Measurements from ENCODE around the gene TSPAN1. TPM values are rescaled to one million over a fixed set of nuclear protein-coding genes. Genes with fewer than 3 reads are reported as not detected.
"Not testable (repeated sequence)": the region's sequence is repeated elsewhere in the genome, so short reads cannot be mapped to it uniquely, and the experiment has no call there.

The TSPAN1 gene
- total and polyA plus RNA-seq, 2 of the 13 experiments (the other 11 are each of a cell fraction or from before 2014, with no cell fraction given) = 1.7 to 2.9 TPM

DNA sequence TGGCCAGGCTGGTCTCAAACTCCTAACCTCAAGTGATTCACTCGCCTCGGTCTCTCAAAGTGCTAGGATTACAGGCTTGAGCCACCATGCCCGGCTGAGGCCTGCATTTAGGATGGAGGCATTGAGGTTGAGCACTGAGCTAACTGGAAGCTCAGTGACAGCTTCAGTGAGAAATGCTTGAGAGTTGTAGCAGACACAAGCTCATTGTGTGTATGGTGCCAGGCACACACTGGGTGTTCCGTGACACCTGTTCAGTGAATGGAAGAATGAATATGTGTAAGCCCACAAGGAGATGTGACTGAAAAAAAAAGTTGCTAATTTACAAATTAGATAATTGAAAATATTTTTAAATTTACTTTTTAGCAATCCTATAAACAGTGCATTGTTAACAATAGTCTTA is 50.1 kb downstream of the TSPAN1 start:
- H3K4me3 ChIP-seq (replicated peaks in 1 of 3; ENCODE audit: insufficient read depth in 1 of 3, low read depth in 2 of 3, low read length in 3 of 3) = no peak overlapping the region
- in situ Hi-C loops (cut with HindIII; ENCODE audit: extremely low pct_ligation_motif_present, low pct_unique_long_range_greater_than_20kb) (loop anchor here (5.0 kb wide), 2 partner anchors 43 to 188 kb away; no protein-coding TSS in a partner anchor), intact Hi-C loops (cut with micrococcal nuclease; ENCODE audit: unreplicated experiment) (no loop called here)
- no peak overlapping the region for H3K9ac ChIP-seq (ENCODE audit: insufficient read depth, low read depth, low read length)
- 84% methylated on average over 4 of the region's 4 CpGs for whole genome bisulfite sequencing (ENCODE audit: low lambda C conversion rate)
- H3K36me3 ChIP-seq (replicated peaks in 1 of 2; ENCODE audit: control insufficient read depth in 1 of 2, insufficient read depth in 2 of 2, low read length in 2 of 2) = no peaks in the 10 kb centered on the region
- ChIA-PET POLR2A (interaction anchor here (1.2 to 2.0 kb wide), 2 partner anchors 27 to 78 kb away, joined by 3 to 11 read pairs; partner anchors contain the start of genes LRRC41, POMGNT1 and UQCRH), CTCF (ENCODE audit: low intra/inter-chr PET ratio, low total read pairs) (interaction anchor here (3.7 kb wide), 1 partner anchor 45 kb away, joined by 43 read pairs; no protein-coding TSS in a partner anchor)
- no peaks in the 10 kb centered on the region for H3K9me3 ChIP-seq (ENCODE audit: low read length)
- TF ChIP-seq SMAD3 (CRISPR knock-in tag; IDR thresholded peaks at IDR 0.05) (no peak), ZNF224 (CRISPR knock-in tag; IDR thresholded peaks at IDR 0.05) (no peak), TEAD2 (CRISPR knock-in tag; IDR thresholded peaks at IDR 0.05) (no peak), ZNF850 (CRISPR knock-in tag; conservative IDR thresholded peaks at IDR 0.05) (no peak), ZBTB3 (CRISPR knock-in tag; IDR thresholded peaks at IDR 0.05; ENCODE audit: borderline replicate concordance, low read depth) (no peak), BORCS8-MEF2B (CRISPR knock-in tag; IDR thresholded peaks at IDR 0.05) (no peak), ZNF496 (CRISPR knock-in tag; IDR thresholded peaks at IDR 0.05; ENCODE audit: insufficient replicate concordance) (no peak), CEBPG (CRISPR knock-in tag; IDR thresholded peaks at IDR 0.05) (no peak), FOXP1 (IDR thresholded peaks at IDR 0.05) (no peak), FOXP1 (CRISPR knock-in tag; IDR thresholded peaks at IDR 0.05) (no peak), ZNF292 (CRISPR knock-in tag; IDR thresholded peaks at IDR 0.05; ENCODE audit: borderline replicate concordance, low read depth) (no peak), ZNF652 (CRISPR knock-in tag; IDR thresholded peaks at IDR 0.05; ENCODE audit: borderline replicate concordance, low read depth) (no peak)
- TF ChIP-seq, protein P1, sequence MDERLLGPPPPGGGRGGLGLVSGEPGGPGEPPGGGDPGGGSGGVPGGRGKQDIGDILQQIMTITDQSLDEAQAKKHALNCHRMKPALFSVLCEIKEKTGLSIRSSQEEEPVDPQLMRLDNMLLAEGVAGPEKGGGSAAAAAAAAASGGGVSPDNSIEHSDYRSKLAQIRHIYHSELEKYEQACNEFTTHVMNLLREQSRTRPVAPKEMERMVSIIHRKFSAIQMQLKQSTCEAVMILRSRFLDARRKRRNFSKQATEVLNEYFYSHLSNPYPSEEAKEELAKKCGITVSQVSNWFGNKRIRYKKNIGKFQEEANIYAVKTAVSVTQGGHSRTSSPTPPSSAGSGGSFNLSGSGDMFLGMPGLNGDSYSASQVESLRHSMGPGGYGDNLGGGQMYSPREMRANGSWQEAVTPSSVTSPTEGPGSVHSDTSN (CRISPR knock-in tag; IDR thresholded peaks at IDR 0.05) = no peak
- TF ChIP-seq, protein P2, sequence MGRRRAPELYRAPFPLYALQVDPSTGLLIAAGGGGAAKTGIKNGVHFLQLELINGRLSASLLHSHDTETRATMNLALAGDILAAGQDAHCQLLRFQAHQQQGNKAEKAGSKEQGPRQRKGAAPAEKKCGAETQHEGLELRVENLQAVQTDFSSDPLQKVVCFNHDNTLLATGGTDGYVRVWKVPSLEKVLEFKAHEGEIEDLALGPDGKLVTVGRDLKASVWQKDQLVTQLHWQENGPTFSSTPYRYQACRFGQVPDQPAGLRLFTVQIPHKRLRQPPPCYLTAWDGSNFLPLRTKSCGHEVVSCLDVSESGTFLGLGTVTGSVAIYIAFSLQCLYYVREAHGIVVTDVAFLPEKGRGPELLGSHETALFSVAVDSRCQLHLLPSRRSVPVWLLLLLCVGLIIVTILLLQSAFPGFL (CRISPR knock-in tag; IDR thresholded peaks at IDR 0.05) = no peak
- TF ChIP-seq, protein P3, sequence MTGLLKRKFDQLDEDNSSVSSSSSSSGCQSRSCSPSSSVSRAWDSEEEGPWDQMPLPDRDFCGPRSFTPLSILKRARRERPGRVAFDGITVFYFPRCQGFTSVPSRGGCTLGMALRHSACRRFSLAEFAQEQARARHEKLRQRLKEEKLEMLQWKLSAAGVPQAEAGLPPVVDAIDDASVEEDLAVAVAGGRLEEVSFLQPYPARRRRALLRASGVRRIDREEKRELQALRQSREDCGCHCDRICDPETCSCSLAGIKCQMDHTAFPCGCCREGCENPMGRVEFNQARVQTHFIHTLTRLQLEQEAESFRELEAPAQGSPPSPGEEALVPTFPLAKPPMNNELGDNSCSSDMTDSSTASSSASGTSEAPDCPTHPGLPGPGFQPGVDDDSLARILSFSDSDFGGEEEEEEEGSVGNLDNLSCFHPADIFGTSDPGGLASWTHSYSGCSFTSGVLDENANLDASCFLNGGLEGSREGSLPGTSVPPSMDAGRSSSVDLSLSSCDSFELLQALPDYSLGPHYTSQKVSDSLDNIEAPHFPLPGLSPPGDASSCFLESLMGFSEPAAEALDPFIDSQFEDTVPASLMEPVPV (CRISPR knock-in tag; IDR thresholded peaks at IDR 0.05) = no peak
- FAIRE-seq (no peak), DNase-seq (ENCODE audit: low spot score) (no peak), ATAC-seq (no peak)
- BruUV-seq (replicated peaks) = no TSS peak
- H4K20me1 ChIP-seq (ENCODE audit: insufficient read depth, low read length) = no peaks in the 10 kb centered on the region
- no peaks in the 10 kb centered on the region for H3K79me2 ChIP-seq (ENCODE audit: insufficient read depth, low read length)
- H3K27me3 ChIP-seq (ENCODE audit: control insufficient read depth in 1 of 2, insufficient read depth in 2 of 2, low read length in 2 of 2) = no peaks in the 10 kb centered on the region
- no peak overlapping the region for H3K4me2 ChIP-seq (ENCODE audit: low read depth, low read length)
- H2AFZ ChIP-seq (ENCODE audit: low read length) = no peak overlapping the region
- H3K27ac ChIP-seq (ENCODE audit: extremely low read length, insufficient read depth, low read length) = no peak overlapping the region
- H3K4me1 ChIP-seq (ENCODE audit: insufficient read depth, low read length) = peaks cover 37% of the 10 kb centered on the region

DNA sequence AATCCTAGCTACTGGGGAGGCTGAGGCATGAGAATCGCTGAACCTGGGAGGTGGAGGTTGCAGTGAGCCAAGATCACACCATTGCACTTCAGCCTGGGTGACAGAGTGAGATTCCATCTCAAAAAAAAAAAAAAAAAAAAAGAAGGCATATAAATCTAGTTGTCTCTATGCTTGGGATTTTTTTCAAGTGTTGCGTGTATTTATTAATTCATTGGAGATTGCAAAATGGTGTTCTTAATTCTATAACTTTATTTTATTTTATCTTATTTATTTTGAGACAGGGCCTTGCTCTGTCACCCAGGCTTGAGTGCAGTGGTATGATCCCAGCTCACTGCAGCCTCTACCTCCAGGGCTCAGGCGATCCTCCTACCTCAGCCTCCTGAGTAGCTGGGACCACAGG is 56.3 kb downstream of the TSPAN1 start:
- H3K9me3 ChIP-seq (ENCODE audit: low read length); in situ Hi-C loops (cut with HindIII; ENCODE audit: extremely low pct_ligation_motif_present, low pct_unique_long_range_greater_than_20kb); H4K20me1 ChIP-seq (ENCODE audit: insufficient read depth, low read length); H3K9ac ChIP-seq (ENCODE audit: insufficient read depth, low read depth, low read length); H3K79me2 ChIP-seq (ENCODE audit: insufficient read depth, low read length); FAIRE-seq; CTCF ChIA-PET (ENCODE audit: low intra/inter-chr PET ratio, low total read pairs); H3K27me3 ChIP-seq (ENCODE audit: control insufficient read depth in 1 of 2, insufficient read depth in 2 of 2, low read length in 2 of 2); H3K4me1 ChIP-seq (ENCODE audit: insufficient read depth, low read length); ATAC-seq; POLR2A ChIA-PET; H3K4me3 ChIP-seq (replicated peaks in 1 of 3; ENCODE audit: insufficient read depth in 1 of 3, low read depth in 2 of 3, low read length in 3 of 3); H3K4me2 ChIP-seq (ENCODE audit: low read depth, low read length); DNase-seq (ENCODE audit: low spot score); H2AFZ ChIP-seq (ENCODE audit: low read length); intact Hi-C loops (cut with micrococcal nuclease; ENCODE audit: unreplicated experiment); H3K27ac ChIP-seq (ENCODE audit: extremely low read length, insufficient read depth, low read length); H3K36me3 ChIP-seq (replicated peaks in 1 of 2; ENCODE audit: control insufficient read depth in 1 of 2, insufficient read depth in 2 of 2, low read length in 2 of 2); BruUV-seq (replicated peaks): not testable (repeated sequence)
- 92% methylated on average over 3 of the region's 3 CpGs for WGBS (ENCODE audit: low lambda C conversion rate)

Data from HepG2 (cell line).